Breast epithelium (tissue), 4 donors: Measurements from ENCODE around the gene GIPR. TPM values are rescaled to one million over a fixed set of nuclear protein-coding genes. Genes with fewer than 3 reads are reported as not detected.

Experiments used
- DNase-seq, 2 donors: peaks; one replicate each; pipeline ENCODE4 v3.0.0-alpha.2; 2019; ENCODE audit warnings: low spot score in 2 of 2
- H3K27ac ChIP-seq, 2 donors: fragments of 200-600 bp; sonication (generic) in 1 of 2; one replicate each; pipeline ENCODE4 v1.5.1; 2016 to 2019; ENCODE audit warnings: mild to moderate bottlenecking in 1 of 2
- H3K27me3 ChIP-seq, 2 donors: fragments of 200-600 bp; sonication (generic) in 1 of 2; one replicate each; pipeline versions ENCODE4 v1.5.1 to v1.6.0; 2017 to 2019; ENCODE audit warnings: control low read depth in 1 of 2, mild to moderate bottlenecking in 1 of 2
- H3K36me3 ChIP-seq: fragments of 200-600 bp; one replicate; pipeline ENCODE4 v1.5.1; 2019
- H3K4me1 ChIP-seq, 2 donors: fragments of 200-600 bp; sonication (generic); one replicate each; pipeline ENCODE4 v1.5.1; 2016 to 2019; ENCODE audit warnings: control low read depth in 1 of 2
- H3K4me3 ChIP-seq, 3 donors: fragments of 200-600 bp; sonication (generic); 1 replicate in 2 of 3; 2 replicates in 1 of 3; pipeline ENCODE4 v1.5.1; 2016 to 2019; ENCODE audit warnings: mild to moderate bottlenecking in 3 of 3, moderate library complexity in 2 of 3
- H3K9me3 ChIP-seq, 2 donors: fragments of 200-600 bp; sonication (generic) in 1 of 2; one replicate each; pipeline ENCODE4 v1.5.1; 2016 to 2019; ENCODE audit warnings: control low read depth in 1 of 2
- POLR2A ChIP-seq: fragments of 450-650 bp; IDR thresholded peaks from one replicate; pipeline ENCODE4 v1.6.1; 2016; ENCODE audit warnings: antibody characterized with exemption, mild to moderate bottlenecking, moderate library complexity
- POLR2AphosphoS5 ChIP-seq, 3 donors: sonication (generic); formaldehyde crosslinking; IDR thresholded peaks; one replicate each; pipeline ENCODE4 v1.6.1; 2017; ENCODE audit warnings: antibody characterized with exemption in 3 of 3
- intact Hi-C: fragments of 100-400 bp; cut with DNase I; formaldehyde crosslinking; loops from one replicate; pipeline ENCODE4 v1.15.1; 2023; ENCODE audit warnings: low total_unique reads
- total RNA-seq, 3 donors: library from RNA; depleted of rRNA; stranded (reverse); fragments of >200 nt; gene quantifications; one replicate each; pipeline ENCODE4 v1.1.0, GENCODE V29; 2016
- TF ChIP-seq, protein P1 (sequence below), 3 donors: fragments of 450-650 bp; IDR thresholded peaks; one replicate each; pipeline ENCODE4 v1.5.1; 2016 to 2017; ENCODE audit warnings: antibody characterized with exemption in 3 of 3, mild to moderate bottlenecking in 3 of 3, moderate library complexity in 3 of 3

GIPR gene
- total RNA-seq, 3 donors from 2014 or later = 0.16 to 4.9 (median 4.8) TPM

DNA sequence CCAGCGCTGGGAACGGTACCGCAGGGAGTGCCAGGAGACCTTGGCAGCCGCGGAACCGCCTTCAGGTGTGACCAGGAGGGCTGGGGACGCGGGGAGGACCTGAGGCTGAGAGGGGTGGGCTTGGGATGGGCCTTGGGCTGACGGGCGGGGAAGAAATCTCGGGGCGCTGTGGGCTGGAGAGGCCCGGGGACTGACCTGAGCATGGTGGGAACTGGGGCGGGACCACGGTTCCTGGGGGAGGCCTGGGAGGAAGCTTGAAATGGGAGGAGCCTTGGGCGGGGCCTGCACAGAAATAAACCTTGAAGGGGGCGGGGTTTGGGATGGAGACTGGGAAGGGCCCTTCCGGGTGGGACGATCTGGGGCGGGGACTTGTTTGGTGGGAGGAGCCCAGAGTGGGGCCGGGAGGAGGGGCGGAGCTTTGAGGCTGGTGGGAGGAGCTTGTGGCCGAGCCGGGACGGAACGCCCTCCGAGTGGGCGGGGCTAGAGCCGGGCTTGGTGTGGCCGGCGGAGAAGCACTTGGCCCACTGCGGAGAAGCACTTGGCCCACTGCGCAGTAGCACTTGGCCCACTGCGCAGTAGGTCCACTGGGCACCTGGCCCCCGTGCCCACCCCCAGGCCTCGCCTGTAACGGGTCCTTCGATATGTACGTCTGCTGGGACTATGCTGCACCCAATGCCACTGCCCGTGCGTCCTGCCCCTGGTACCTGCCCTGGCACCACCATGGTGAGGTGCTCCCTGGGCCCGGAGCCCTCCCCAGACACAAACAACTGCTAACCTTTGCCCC, 2.8 kb downstream of the GIPR start:
- no peaks in the 10 kb centered on the region for H3K9me3 ChIP-seq
- intact Hi-C loops = no loop called here
- peak overlapping the region; percentile 36 to 60 for H3K27ac ChIP-seq
- peak overlapping the region in 2 of 3 donors; percentile 42 to 47 for H3K4me3 ChIP-seq
- H3K27me3 ChIP-seq = peaks cover 2 to 8% of the 10 kb centered on the region in 2 donors
- peak; percentile 83 to 84 for DNase-seq
- TF ChIP-seq POLR2A (no peak), POLR2AphosphoS5 (IDR thresholded peaks at IDR 0.05) (no peak)
- TF ChIP-seq, protein P1, sequence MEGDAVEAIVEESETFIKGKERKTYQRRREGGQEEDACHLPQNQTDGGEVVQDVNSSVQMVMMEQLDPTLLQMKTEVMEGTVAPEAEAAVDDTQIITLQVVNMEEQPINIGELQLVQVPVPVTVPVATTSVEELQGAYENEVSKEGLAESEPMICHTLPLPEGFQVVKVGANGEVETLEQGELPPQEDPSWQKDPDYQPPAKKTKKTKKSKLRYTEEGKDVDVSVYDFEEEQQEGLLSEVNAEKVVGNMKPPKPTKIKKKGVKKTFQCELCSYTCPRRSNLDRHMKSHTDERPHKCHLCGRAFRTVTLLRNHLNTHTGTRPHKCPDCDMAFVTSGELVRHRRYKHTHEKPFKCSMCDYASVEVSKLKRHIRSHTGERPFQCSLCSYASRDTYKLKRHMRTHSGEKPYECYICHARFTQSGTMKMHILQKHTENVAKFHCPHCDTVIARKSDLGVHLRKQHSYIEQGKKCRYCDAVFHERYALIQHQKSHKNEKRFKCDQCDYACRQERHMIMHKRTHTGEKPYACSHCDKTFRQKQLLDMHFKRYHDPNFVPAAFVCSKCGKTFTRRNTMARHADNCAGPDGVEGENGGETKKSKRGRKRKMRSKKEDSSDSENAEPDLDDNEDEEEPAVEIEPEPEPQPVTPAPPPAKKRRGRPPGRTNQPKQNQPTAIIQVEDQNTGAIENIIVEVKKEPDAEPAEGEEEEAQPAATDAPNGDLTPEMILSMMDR (IDR thresholded peaks at IDR 0.05) = no peak
- H3K36me3 ChIP-seq = no peaks in the 10 kb centered on the region
- peaks cover 0 to 5% of the 10 kb centered on the region in 2 donors for H3K4me1 ChIP-seq

DNA sequence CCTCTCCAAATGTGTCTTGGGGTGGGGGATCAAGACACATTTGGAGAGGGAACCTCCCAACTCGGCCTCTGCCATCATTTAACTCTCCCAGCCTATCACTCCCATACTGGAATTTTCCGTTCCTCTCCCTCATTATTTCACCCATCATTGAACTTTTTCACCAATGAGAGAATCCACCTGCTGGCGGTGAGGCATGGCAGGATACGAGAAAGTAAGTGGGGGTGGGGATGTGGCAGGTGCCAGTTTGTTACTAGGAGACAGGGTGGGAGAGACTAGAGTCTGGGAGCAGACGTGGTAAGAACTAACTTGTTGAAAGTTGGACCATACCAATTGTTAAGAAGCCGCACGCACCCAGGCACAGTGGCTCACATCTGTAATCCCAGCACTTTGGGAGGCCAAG, 6.9 kb downstream of the GIPR start:
- no peak for TF ChIP-seq POLR2A
- TF ChIP-seq, protein P1 (IDR thresholded peaks at IDR 0.05) = no peak
- TF ChIP-seq POLR2AphosphoS5 (IDR thresholded peaks at IDR 0.05) = no peak
- intact Hi-C loops = no loop called here
- Histone ChIP-seq H3K27me3 (peaks cover 2 to 8% of the 10 kb centered on the region in 2 donors), H3K36me3 (no peaks in the 10 kb centered on the region), H3K4me1 (no peaks in the 10 kb centered on the region), H3K4me3 (no peak overlapping the region), H3K9me3 (no peaks in the 10 kb centered on the region), H3K27ac (no peak overlapping the region)
- no peak for DNase-seq

DNA sequence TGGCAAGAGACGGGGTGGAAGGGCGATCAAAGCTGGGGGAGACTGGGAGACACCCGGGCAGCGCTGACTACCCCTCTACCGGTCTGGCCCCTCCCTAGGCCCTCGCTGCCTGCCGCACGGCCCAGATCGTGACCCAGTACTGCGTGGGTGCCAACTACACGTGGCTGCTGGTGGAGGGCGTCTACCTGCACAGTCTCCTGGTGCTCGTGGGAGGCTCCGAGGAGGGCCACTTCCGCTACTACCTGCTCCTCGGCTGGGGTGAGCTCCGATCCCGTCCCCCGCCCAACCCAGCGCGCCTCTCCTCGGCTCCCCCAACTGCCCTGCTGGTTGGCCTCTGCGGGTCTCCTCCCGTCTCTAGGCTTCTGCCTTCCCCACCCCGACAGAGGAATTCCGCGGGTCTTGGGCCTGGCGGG, 8.8 kb downstream of the GIPR start:
- peak overlapping the region in 2 of 3 donors; percentile 59 to 64 for H3K4me3 ChIP-seq
- peak overlapping the region; percentile 48 to 70 for H3K27ac ChIP-seq
- intact Hi-C loops = no loop called here
- H3K27me3 ChIP-seq = no peaks in the 10 kb centered on the region
- H3K36me3 ChIP-seq = no peaks in the 10 kb centered on the region
- no peak for TF ChIP-seq POLR2A
- TF ChIP-seq POLR2AphosphoS5 (IDR thresholded peaks at IDR 0.05) = no peak
- TF ChIP-seq, protein P1 (IDR thresholded peaks at IDR 0.05) = no peak
- DNase-seq = peak in 1 of 2 donors; percentile 34
- H3K4me1 ChIP-seq = no peaks in the 10 kb centered on the region
- no peaks in the 10 kb centered on the region for H3K9me3 ChIP-seq

DNA sequence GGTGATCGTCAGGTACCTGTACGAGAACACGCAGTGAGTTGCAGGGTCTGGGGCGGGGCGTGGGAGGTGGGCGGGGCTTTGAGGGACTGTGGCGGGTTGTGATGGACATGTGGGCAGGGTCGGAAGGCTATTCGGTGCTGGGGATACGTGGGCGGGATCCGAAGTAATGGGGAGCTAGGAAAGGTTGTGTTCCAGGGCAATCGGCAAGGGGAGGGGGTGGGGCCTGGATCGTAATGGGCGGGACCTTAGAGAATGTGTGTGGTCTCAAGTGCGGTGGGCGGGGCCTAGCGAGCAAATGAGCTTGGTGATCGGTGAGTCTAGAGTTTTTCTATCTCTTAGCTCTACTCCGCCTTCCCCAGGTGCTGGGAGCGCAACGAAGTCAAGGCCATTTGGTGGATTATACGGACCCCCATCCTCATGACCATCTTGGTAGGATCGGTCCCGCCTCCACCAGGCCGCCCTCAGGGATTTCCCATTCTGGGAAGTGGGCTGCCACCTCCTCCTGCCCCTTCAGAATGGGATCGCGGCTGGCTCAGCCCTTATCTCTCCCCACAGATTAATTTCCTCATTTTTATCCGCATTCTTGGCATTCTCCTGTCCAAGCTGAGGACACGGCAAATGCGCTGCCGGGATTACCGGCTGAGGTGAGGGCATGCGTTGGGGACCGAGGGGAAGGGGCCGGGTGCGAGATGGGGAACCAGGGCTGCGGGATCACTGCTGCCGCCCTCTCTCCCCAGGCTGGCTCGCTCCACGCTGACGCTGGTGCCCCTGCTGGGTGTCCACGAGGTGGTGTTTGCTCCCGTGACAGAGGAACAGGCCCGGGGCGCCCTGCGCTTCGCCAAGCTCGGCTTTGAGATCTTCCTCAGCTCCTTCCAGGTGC, 9.6 kb downstream of the GIPR start:
- intact Hi-C loops = no loop called here
- no peaks in the 10 kb centered on the region for H3K27me3 ChIP-seq
- no peaks in the 10 kb centered on the region for H3K4me1 ChIP-seq
- DNase-seq = peak; percentile 89 to 96
- no peaks in the 10 kb centered on the region for H3K36me3 ChIP-seq
- peak overlapping the region; percentile 48 to 70 for H3K27ac ChIP-seq
- no peak for TF ChIP-seq POLR2AphosphoS5 (IDR thresholded peaks at IDR 0.05)
- TF ChIP-seq POLR2A = no peak
- TF ChIP-seq, protein P1 (IDR thresholded peaks at IDR 0.05) = no peak
- no peaks in the 10 kb centered on the region for H3K9me3 ChIP-seq
- H3K4me3 ChIP-seq = peak overlapping the region in 2 of 3 donors; percentile 59 to 64
